ENCODE data around the gene AHNAK2. TPM values are rescaled to one million over a fixed set of nuclear protein-coding genes. Genes with fewer than 3 reads are reported as not detected.

AHNAK2 gene
- total and polyA plus RNA-seq, 9 of the 15 experiments (the other 6 are each of a cell fraction or from before 2014, with no cell fraction given): 0.04 to 0.09 (median 0.04) TPM; not detected in 6

DNA sequence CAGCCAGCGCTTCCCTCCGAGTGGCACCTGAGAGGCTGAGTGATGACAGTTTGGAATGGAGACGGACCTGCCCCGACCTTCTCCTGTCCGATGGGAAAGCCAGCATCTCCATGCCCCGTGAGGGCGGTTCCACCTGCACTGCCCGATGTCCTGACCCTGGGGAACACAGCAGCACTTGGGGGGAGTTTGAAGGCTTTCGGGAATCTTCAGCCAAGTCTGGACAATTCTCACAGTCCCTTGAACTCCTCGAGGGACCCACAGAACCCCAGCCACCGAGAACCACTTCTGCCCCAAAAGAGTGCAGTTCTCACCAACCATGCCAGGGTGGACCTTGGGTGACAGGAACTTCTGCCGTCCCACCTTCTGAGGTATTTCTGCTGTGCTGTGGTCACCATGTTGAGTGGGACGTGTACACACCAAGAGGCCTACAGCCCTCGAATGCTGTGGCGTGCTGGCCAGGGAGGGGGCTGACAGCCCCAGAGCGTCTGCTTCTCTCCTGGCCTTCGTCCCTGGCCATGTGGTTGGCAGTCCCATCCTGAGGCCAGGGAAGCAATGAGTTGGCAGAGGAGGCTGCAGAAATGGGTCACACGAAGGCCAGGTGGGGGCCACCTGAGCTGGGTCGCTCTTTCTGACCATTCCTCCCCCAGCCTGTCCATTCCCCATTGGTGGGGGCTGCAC is 8.5 kb upstream of the AHNAK2 start:
- Histone ChIP-seq H4K20me1 (replicated peaks; ENCODE audit: control insufficient read depth, insufficient read depth, low read length) (no peaks in the 10 kb centered on the region; the same call in 1 of the 2 replicates), H3K27me3 (ENCODE audit: control insufficient read depth in 2 of 2, insufficient read depth in 2 of 2, low read length in 2 of 2) (no peaks in the 10 kb centered on the region), H3K9ac (ENCODE audit: insufficient read depth in 1 of 2, low read depth in 2 of 2, low read length in 2 of 2) (peak overlapping the region in 1 of 2 experiments; percentile 88; a peak in 2 of 4 replicates), H3K9me1 (ENCODE audit: control insufficient read depth, insufficient read depth, low read length) (no peaks in the 10 kb centered on the region), H2AFZ (ENCODE audit: low read depth, low read length) (no peak overlapping the region), H3K4me3 (peak overlapping the region; percentile 63; the same call in 1 of the 2 replicates), H3K4me1 (replicated peaks in 1 of 2; ENCODE audit: control insufficient read depth in 2 of 2, insufficient read depth in 2 of 2, low read length in 2 of 2) (peaks cover 0 to 34% of the 10 kb centered on the region in 2 experiments; a peak in 3 of 5 replicates), H3K27ac (ENCODE audit: extremely low read depth, low read depth, low read length) (no peak overlapping the region), H3K9me3 (replicated peaks; ENCODE audit: control insufficient read depth, insufficient read depth, low read depth, low read length) (no peaks in the 10 kb centered on the region), H3K79me2 (ENCODE audit: control insufficient read depth, insufficient read depth, low read length) (no peaks in the 10 kb centered on the region; the same call in 2 of the 3 replicates), H3K4me2 (ENCODE audit: insufficient read depth, low read length) (peak overlapping the region; percentile 66), H3K36me3 (ENCODE audit: control insufficient read depth, insufficient read depth, low read length) (no peaks in the 10 kb centered on the region)
- no peak for FAIRE-seq
- no peak for ATAC-seq
- TF ChIP-seq TEAD2 (tag; IDR thresholded peaks at IDR 0.05) (no peak), SMARCA4 (IDR thresholded peaks at IDR 0.05) (no peak), KLF10 (CRISPR knock-in tag; IDR thresholded peaks at IDR 0.05) (no peak), TCF3 (CRISPR knock-in tag; IDR thresholded peaks at IDR 0.05) (no peak), ZNF3 (CRISPR knock-in tag; IDR thresholded peaks at IDR 0.05) (no peak), ETS2 (tag; IDR thresholded peaks at IDR 0.05; ENCODE audit: borderline replicate concordance, poor library complexity, severe bottlenecking) (no peak), PRPF4 (IDR thresholded peaks at IDR 0.05; ENCODE audit: insufficient read depth, low read depth, low read length, poor library complexity, severe bottlenecking) (no peak), ETV5 (CRISPR knock-in tag; IDR thresholded peaks at IDR 0.05; ENCODE audit: low read depth) (no peak), ETV6 (IDR thresholded peaks at IDR 0.05; ENCODE audit: borderline replicate concordance in 1 of 2, low read depth in 2 of 2, low read length in 1 of 2) (no peak), ETV6 (CRISPR knock-in tag; IDR thresholded peaks at IDR 0.05; ENCODE audit: borderline replicate concordance) (no peak), ZBTB1 (CRISPR knock-in tag; IDR thresholded peaks at IDR 0.05; ENCODE audit: borderline replicate concordance, low read depth) (no peak), ZC3H4 (CRISPR knock-in tag; IDR thresholded peaks at IDR 0.05; ENCODE audit: borderline replicate concordance) (no peak), E2F4 (CRISPR knock-in tag; IDR thresholded peaks at IDR 0.05; ENCODE audit: low read depth) (no peak)
- TF ChIP-seq, protein P1, sequence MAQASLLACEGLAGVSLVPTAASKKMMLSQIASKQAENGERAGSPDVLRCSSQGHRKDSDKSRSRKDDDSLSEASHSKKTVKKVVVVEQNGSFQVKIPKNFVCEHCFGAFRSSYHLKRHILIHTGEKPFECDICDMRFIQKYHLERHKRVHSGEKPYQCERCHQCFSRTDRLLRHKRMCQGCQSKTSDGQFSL (CRISPR knock-in tag; IDR thresholded peaks at IDR 0.05): no peak
- TF ChIP-seq, protein P1 (tag; IDR thresholded peaks at IDR 0.05): no peak
- TF ChIP-seq, protein P2, sequence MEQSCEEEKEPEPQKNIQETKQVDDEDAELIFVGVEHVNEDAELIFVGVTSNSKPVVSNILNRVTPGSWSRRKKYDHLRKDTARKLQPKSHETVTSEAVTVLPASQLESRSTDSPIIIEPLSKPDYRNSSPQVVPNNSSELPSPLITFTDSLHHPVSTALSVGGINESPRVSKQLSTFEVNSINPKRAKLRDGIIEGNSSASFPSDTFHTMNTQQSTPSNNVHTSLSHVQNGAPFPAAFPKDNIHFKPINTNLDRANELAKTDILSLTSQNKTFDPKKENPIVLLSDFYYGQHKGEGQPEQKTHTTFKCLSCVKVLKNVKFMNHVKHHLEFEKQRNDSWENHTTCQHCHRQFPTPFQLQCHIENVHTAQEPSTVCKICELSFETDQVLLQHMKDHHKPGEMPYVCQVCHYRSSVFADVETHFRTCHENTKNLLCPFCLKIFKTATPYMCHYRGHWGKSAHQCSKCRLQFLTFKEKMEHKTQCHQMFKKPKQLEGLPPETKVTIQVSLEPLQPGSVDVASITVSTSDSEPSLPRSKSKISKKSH (CRISPR knock-in tag; IDR thresholded peaks at IDR 0.05): no peak
- BruUV-seq (replicated peaks): no TSS peak
- ChIA-PET POLR2A (no interaction called here), CTCF (ENCODE audit: low intra/inter-chr PET ratio) (no interaction called here)
- in situ Hi-C loops (cut with MboI) (no loop called here), intact Hi-C loops (cut with micrococcal nuclease) (no loop called here)
- WGBS (ENCODE audit: insufficient coverage, low coverage, missing lambda C conversion rate): 49% methylated on average over 16 of the region's 19 CpGs
- no peak for DNase-seq (ENCODE audit: extremely low read depth in 1 of 4, low spot score in 3 of 4)

Measured in K562 (cell line).